Stimulated activated naive CD8-positive, alpha-beta T cell treated with anti-CD3 and anti-CD28 coated beads, Interleukin-15, Interleukin-2, amounts not matched to agents 100 ng/mL and 50 ng/mL, for 24 hours (primary cell): ENCODE results near the gene CAMK2N2.
"Not testable (repeated sequence)": the region's sequence is repeated elsewhere in the genome, so short reads cannot be mapped to it uniquely, and the experiment has no call there.

Source experiments
- H3K27ac Mint-ChIP-seq: one replicate; pipeline ENCODE4 v1.8.0; 2021; ENCODE audit warnings: mild to moderate bottlenecking, mixed read lengths
- H3K27me3 Mint-ChIP-seq: one replicate; pipeline ENCODE4 v1.8.0; 2021; ENCODE audit warnings: mixed read lengths
- H3K36me3 Mint-ChIP-seq: one replicate; pipeline ENCODE4 v1.8.0; 2021; ENCODE audit warnings: low read depth, mixed read lengths
- H3K4me1 Mint-ChIP-seq: one replicate; pipeline ENCODE4 v1.8.0; 2021; ENCODE audit warnings: low read depth, mixed read lengths
- H3K4me3 Mint-ChIP-seq: one replicate; pipeline ENCODE4 v1.8.0; 2021; ENCODE audit warnings: mild to moderate bottlenecking, mixed read lengths
- H3K9me3 Mint-ChIP-seq: one replicate; pipeline ENCODE4 v1.8.0; 2021; ENCODE audit warnings: mixed read lengths

Gene CAMK2N2

GRCh38 chr3:184289426-184289938 lies 28.1 kb upstream of the CAMK2N2 start:
- H3K36me3 Mint-ChIP-seq: no peaks in the 10 kb centered on the region
- no peak overlapping the region for H3K4me3 Mint-ChIP-seq
- H3K27ac Mint-ChIP-seq: no peak overlapping the region
- H3K9me3 Mint-ChIP-seq: no peaks in the 10 kb centered on the region
- peaks cover 13% of the 10 kb centered on the region for H3K27me3 Mint-ChIP-seq
- H3K4me1 Mint-ChIP-seq: no peaks in the 10 kb centered on the region

GRCh38 chr3:184284696-184285095 lies 23.3 kb upstream of the CAMK2N2 start:
- Mint-ChIP-seq H3K36me3 (no peaks in the 10 kb centered on the region), H3K4me1 (no peaks in the 10 kb centered on the region), H3K27me3 (peaks cover 16% of the 10 kb centered on the region), H3K27ac (no peak overlapping the region), H3K9me3 (no peaks in the 10 kb centered on the region), H3K4me3 (no peak overlapping the region)

GRCh38 chr3:184283681-184284080 lies 22.3 kb upstream of the CAMK2N2 start:
- H3K9me3 Mint-ChIP-seq: no peaks in the 10 kb centered on the region
- peaks cover 18% of the 10 kb centered on the region for H3K27me3 Mint-ChIP-seq
- no peaks in the 10 kb centered on the region for H3K36me3 Mint-ChIP-seq

GRCh38 chr3:184282941-184283340 lies 21.6 kb upstream of the CAMK2N2 start:
- Mint-ChIP-seq H3K4me1 (no peaks in the 10 kb centered on the region), H3K36me3 (no peaks in the 10 kb centered on the region), H3K9me3 (no peaks in the 10 kb centered on the region), H3K27me3 (peaks cover 21% of the 10 kb centered on the region), H3K27ac (no peak overlapping the region), H3K4me3 (no peak overlapping the region)

More at GRCh38 chr3:184283681-184284080, 22.3 kb upstream of the CAMK2N2 start:
- Mint-ChIP-seq H3K4me3 (no peak overlapping the region), H3K27ac (no peak overlapping the region), H3K4me1 (no peaks in the 10 kb centered on the region)

GRCh38 chr3:184277366-184277765 lies 16.0 kb upstream of the CAMK2N2 start:
- H3K4me1 Mint-ChIP-seq: peaks cover 6% of the 10 kb centered on the region
- H3K4me3 Mint-ChIP-seq: no peak overlapping the region
- peaks cover 41% of the 10 kb centered on the region for H3K27me3 Mint-ChIP-seq
- H3K9me3 Mint-ChIP-seq: no peaks in the 10 kb centered on the region
- no peak overlapping the region for H3K27ac Mint-ChIP-seq
- no peaks in the 10 kb centered on the region for H3K36me3 Mint-ChIP-seq

- Mint-ChIP-seq H3K9me3 (no peaks in the 10 kb centered on the region), H3K4me1 (peaks cover 6% of the 10 kb centered on the region), H3K36me3 (no peaks in the 10 kb centered on the region), H3K27me3 (peaks cover 43% of the 10 kb centered on the region), H3K4me3 (no peak within 1 kb of the TSS), H3K27ac (no peak within 1 kb of the TSS)
These were observed 14.9 kb upstream of the CAMK2N2 start, which contains the start of gene ECE2 for GRCh38 chr3:184275961-184276910. Gene ECE2, plus strand, starts transcription at chr3:184276022. Its CDS starts 132 bp downstream, at chr3:184276154.

- H3K27ac Mint-ChIP-seq: no peak overlapping the region
- H3K9me3 Mint-ChIP-seq: no peaks in the 10 kb centered on the region
- no peaks in the 10 kb centered on the region for H3K36me3 Mint-ChIP-seq
- no peak overlapping the region for H3K4me3 Mint-ChIP-seq
- H3K4me1 Mint-ChIP-seq: peaks cover 6% of the 10 kb centered on the region
- peaks cover 43% of the 10 kb centered on the region for H3K27me3 Mint-ChIP-seq
These were observed 14.0 kb upstream of the CAMK2N2 start for GRCh38 chr3:184275381-184275701.

- Mint-ChIP-seq H3K36me3 (no peaks in the 10 kb centered on the region), H3K27me3 (peaks cover 42% of the 10 kb centered on the region), H3K27ac (no peak overlapping the region), H3K4me3 (no peak overlapping the region), H3K9me3 (peaks cover 1% of the 10 kb centered on the region), H3K4me1 (peaks cover 6% of the 10 kb centered on the region)
These were observed 10.9 kb upstream of the CAMK2N2 start for GRCh38 chr3:184272269-184272668.

GRCh38 chr3:184267249-184267648 lies 5.9 kb upstream of the CAMK2N2 start:
- H3K27me3 Mint-ChIP-seq: peaks cover 43% of the 10 kb centered on the region
- H3K36me3 Mint-ChIP-seq, H3K4me1 Mint-ChIP-seq, H3K4me3 Mint-ChIP-seq, H3K9me3 Mint-ChIP-seq, H3K27ac Mint-ChIP-seq: not testable (repeated sequence)

GRCh38 chr3:184262764-184263179 lies 1.4 kb upstream of the CAMK2N2 start:
- Mint-ChIP-seq H3K9me3 (peaks cover 3% of the 10 kb centered on the region), H3K27me3 (peaks cover 54% of the 10 kb centered on the region), H3K4me3 (peak overlapping the region; percentile 81), H3K4me1 (peaks cover 22% of the 10 kb centered on the region), H3K27ac (no peak overlapping the region), H3K36me3 (no peaks in the 10 kb centered on the region)

GRCh38 chr3:184261854-184262763 lies 756 bp upstream of the CAMK2N2 start:
- Mint-ChIP-seq H3K9me3 (peaks cover under 1% of the 10 kb centered on the region), H3K36me3 (peaks cover 3% of the 10 kb centered on the region), H3K4me1 (peaks cover 22% of the 10 kb centered on the region), H3K27ac (peak overlapping the region; percentile 1), H3K4me3 (peak overlapping the region; percentile 81), H3K27me3 (peaks cover 47% of the 10 kb centered on the region)

- no peaks in the 10 kb centered on the region for H3K9me3 Mint-ChIP-seq
- H3K27me3 Mint-ChIP-seq: peaks cover 42% of the 10 kb centered on the region
- H3K4me3 Mint-ChIP-seq: peak overlapping the region; percentile 62
- peaks cover 3% of the 10 kb centered on the region for H3K36me3 Mint-ChIP-seq
- peaks cover 23% of the 10 kb centered on the region for H3K4me1 Mint-ChIP-seq
- peak overlapping the region; percentile 72 for H3K27ac Mint-ChIP-seq
These were observed 556 bp downstream of the CAMK2N2 start for GRCh38 chr3:184260724-184261269.

GRCh38 chr3:184259878-184260723 lies 1.3 kb downstream of the CAMK2N2 start:
- Mint-ChIP-seq H3K27ac (peak overlapping the region; percentile 72), H3K9me3 (no peaks in the 10 kb centered on the region), H3K36me3 (peaks cover 3% of the 10 kb centered on the region), H3K4me3 (peak overlapping the region; percentile 62), H3K27me3 (peaks cover 37% of the 10 kb centered on the region), H3K4me1 (peaks cover 28% of the 10 kb centered on the region)

GRCh38 chr3:184259396-184259877 lies 1.9 kb downstream of the CAMK2N2 start:
- peaks cover 3% of the 10 kb centered on the region for H3K36me3 Mint-ChIP-seq
- H3K4me1 Mint-ChIP-seq: peaks cover 28% of the 10 kb centered on the region
- no peak overlapping the region for H3K4me3 Mint-ChIP-seq
- H3K27ac Mint-ChIP-seq: peak overlapping the region; percentile 21
- H3K27me3 Mint-ChIP-seq: peaks cover 30% of the 10 kb centered on the region
- H3K9me3 Mint-ChIP-seq: no peaks in the 10 kb centered on the region
